ENCODE measurements around the gene BPGM. TPM values are rescaled to one million over a fixed set of nuclear protein-coding genes. Genes with fewer than 3 reads are reported as not detected.

Gene BPGM
- total RNA-seq, 1 experiment from 2014 or later, result 10.0 TPM

DNA sequence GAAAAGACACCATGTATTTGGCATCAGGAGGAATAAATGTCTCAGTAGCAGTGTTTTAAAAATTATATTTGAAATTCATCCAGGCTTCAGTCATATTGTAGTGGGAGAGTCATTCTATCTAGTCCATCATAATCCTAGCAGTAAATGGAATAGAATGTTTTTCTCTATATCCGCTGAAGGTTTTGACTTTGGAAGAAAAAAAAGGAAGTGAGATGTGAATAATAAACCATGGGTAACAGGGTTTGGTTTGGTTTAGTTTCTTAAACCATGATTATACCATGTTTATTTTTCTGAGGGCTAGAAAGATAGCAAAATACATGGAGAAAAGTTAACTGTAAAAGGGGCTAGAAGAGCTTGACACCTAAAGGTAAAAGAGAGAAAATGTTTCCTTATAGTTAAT lies 16.4 kb upstream of the BPGM start:
- no peaks in the 10 kb centered on the region for H3K4me1 ChIP-seq (ENCODE audit: control insufficient read depth in 1 of 2, insufficient read depth in 2 of 2, low read length in 2 of 2)
- DNase-seq (ENCODE audit: low read depth, low spot score) (no peak), ATAC-seq (no peak)
- ChIA-PET CTCF (interaction anchor here (1.0 to 1.2 kb wide), 2 partner anchors 9 to 198 kb away, joined by 3 read pairs; no protein-coding TSS in a partner anchor), RAD21 (ENCODE audit: low non-redundant PET in 1 of 2, low total read pairs in 2 of 2, uncharacterized antibody in 2 of 2, unreplicated experiment in 2 of 2) (no interaction called here), POLR2A (interaction anchor here (1.0 kb wide), 1 partner anchor 16 kb away, joined by 4 read pairs; no protein-coding TSS in a partner anchor)
- H3K79me2 ChIP-seq (ENCODE audit: insufficient read depth, low read length), result no peaks in the 10 kb centered on the region
- H3K4me2 ChIP-seq (ENCODE audit: low read length), result no peak overlapping the region
- no peak overlapping the region for H3K4me3 ChIP-seq (replicated peaks in 1 of 2; ENCODE audit: low read depth in 1 of 2, low read length in 2 of 2)
- H4K20me1 ChIP-seq (ENCODE audit: insufficient read depth), result no peaks in the 10 kb centered on the region
- no peaks in the 10 kb centered on the region for H3K9me2 ChIP-seq (ENCODE audit: insufficient read depth)
- no peak overlapping the region for H2AFZ ChIP-seq (ENCODE audit: low read depth, low read length, poor library complexity, severe bottlenecking)
- no peak overlapping the region for H3K9ac ChIP-seq (ENCODE audit: low read length)
- no peak overlapping the region for H3K27ac ChIP-seq (ENCODE audit: low read depth, low read length)
- no peaks in the 10 kb centered on the region for H3K36me3 ChIP-seq (ENCODE audit: control insufficient read depth in 1 of 2, insufficient read depth in 2 of 2, low read length in 2 of 2)
- TF ChIP-seq, protein P1, sequence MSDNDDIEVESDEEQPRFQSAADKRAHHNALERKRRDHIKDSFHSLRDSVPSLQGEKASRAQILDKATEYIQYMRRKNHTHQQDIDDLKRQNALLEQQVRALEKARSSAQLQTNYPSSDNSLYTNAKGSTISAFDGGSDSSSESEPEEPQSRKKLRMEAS (IDR thresholded peaks at IDR 0.05), result no peak
- TF ChIP-seq CEBPB (IDR thresholded peaks at IDR 0.05; ENCODE audit: low read depth) (no peak), JUND (IDR thresholded peaks at IDR 0.05) (no peak), RAD21 (IDR thresholded peaks at IDR 0.05; ENCODE audit: low read depth) (no peak), ZNF274 (IDR thresholded peaks at IDR 0.05; ENCODE audit: low read depth, low read length) (no peak), ZFX (IDR thresholded peaks at IDR 0.05) (no peak)
- TF ChIP-seq, protein P2, sequence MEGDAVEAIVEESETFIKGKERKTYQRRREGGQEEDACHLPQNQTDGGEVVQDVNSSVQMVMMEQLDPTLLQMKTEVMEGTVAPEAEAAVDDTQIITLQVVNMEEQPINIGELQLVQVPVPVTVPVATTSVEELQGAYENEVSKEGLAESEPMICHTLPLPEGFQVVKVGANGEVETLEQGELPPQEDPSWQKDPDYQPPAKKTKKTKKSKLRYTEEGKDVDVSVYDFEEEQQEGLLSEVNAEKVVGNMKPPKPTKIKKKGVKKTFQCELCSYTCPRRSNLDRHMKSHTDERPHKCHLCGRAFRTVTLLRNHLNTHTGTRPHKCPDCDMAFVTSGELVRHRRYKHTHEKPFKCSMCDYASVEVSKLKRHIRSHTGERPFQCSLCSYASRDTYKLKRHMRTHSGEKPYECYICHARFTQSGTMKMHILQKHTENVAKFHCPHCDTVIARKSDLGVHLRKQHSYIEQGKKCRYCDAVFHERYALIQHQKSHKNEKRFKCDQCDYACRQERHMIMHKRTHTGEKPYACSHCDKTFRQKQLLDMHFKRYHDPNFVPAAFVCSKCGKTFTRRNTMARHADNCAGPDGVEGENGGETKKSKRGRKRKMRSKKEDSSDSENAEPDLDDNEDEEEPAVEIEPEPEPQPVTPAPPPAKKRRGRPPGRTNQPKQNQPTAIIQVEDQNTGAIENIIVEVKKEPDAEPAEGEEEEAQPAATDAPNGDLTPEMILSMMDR (IDR thresholded peaks at IDR 0.05 in 2 of 3, conservative IDR thresholded peaks at IDR 0.05 in 1 of 3; ENCODE audit: borderline replicate concordance in 1 of 3, insufficient read depth in 1 of 3, low read depth in 2 of 3, low read length in 2 of 3), result no peak
- no TSS peak for BruUV-seq (replicated peaks)
- intact Hi-C loops (cut with micrococcal nuclease), result no loop called here
- no peaks in the 10 kb centered on the region for H3K9me3 ChIP-seq (ENCODE audit: control insufficient read depth in 1 of 2, insufficient read depth in 1 of 2, low read depth in 1 of 2, low read length in 2 of 2)
- 0 out of 2 replicates have a peak, but pooled peaks cover 7% of the 10 kb centered on the region for H3K27me3 ChIP-seq (ENCODE audit: insufficient read depth, low read length)

DNA sequence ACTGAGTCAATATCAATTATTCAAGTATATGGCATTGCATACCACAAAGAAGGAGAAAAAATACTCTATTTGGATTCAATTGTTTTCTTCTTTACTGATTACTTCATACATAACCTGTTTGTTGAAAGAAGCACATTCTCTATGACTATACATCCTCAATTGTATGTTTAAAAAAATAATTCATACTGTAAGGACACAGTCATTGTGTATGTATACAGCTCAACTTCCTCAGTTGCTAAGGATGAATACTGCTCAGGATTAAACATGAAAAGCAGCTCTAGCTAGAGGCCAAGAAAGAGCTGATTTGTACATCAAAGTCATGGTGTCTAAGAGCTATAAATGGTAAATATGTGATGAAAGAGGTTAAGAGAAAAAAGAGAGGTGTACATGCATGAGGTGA lies 15.8 kb upstream of the BPGM start:
- no peaks in the 10 kb centered on the region for H3K79me2 ChIP-seq (ENCODE audit: insufficient read depth, low read length)
- intact Hi-C loops (cut with micrococcal nuclease), result no loop called here
- no peaks in the 10 kb centered on the region for H3K36me3 ChIP-seq (ENCODE audit: control insufficient read depth in 1 of 2, insufficient read depth in 2 of 2, low read length in 2 of 2)
- TF ChIP-seq CEBPB (IDR thresholded peaks at IDR 0.05; ENCODE audit: low read depth), result no peak
- no peak for TF ChIP-seq EZH2phosphoT487 (IDR thresholded peaks at IDR 0.05; ENCODE audit: borderline replicate concordance)
- no peak for TF ChIP-seq POLR2AphosphoS5 (IDR thresholded peaks at IDR 0.05; ENCODE audit: low read depth, low read length)
- TF ChIP-seq TCF7L2 (IDR thresholded peaks at IDR 0.05; ENCODE audit: borderline replicate concordance, extremely low read depth, insufficient read depth, insufficient read length), result no peak
- no peak for TF ChIP-seq JUND (IDR thresholded peaks at IDR 0.05)
- no peak for TF ChIP-seq SRF (IDR thresholded peaks at IDR 0.05; ENCODE audit: low read depth)
- TF ChIP-seq, protein P3, sequence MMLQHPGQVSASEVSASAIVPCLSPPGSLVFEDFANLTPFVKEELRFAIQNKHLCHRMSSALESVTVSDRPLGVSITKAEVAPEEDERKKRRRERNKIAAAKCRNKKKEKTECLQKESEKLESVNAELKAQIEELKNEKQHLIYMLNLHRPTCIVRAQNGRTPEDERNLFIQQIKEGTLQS (IDR thresholded peaks at IDR 0.05), result no peak
- no peak for TF ChIP-seq ELF1 (IDR thresholded peaks at IDR 0.05; ENCODE audit: borderline replicate concordance, low read depth)
- TF ChIP-seq RAD21 (IDR thresholded peaks at IDR 0.05; ENCODE audit: low read depth), result no peak
- no peak for TF ChIP-seq SIN3A (IDR thresholded peaks at IDR 0.05; ENCODE audit: low read depth)
- no TSS peak for BruUV-seq (replicated peaks)
- RAD21 ChIA-PET (ENCODE audit: low non-redundant PET in 1 of 2, low total read pairs in 2 of 2, uncharacterized antibody in 2 of 2, unreplicated experiment in 2 of 2), result no interaction called here
- H2AFZ ChIP-seq (ENCODE audit: low read depth, low read length, poor library complexity, severe bottlenecking), result no peak overlapping the region
- H3K9ac ChIP-seq (ENCODE audit: low read length), result no peak overlapping the region
- 0 out of 2 replicates have a peak, but pooled peaks cover 4% of the 10 kb centered on the region for H3K27me3 ChIP-seq (ENCODE audit: insufficient read depth, low read length)
- CTCF ChIA-PET, result interaction anchor here (1.2 to 3.0 kb wide), 3 partner anchors 10 to 71 kb away, joined by 3 to 17 read pairs (median 15); partner anchors contain the start of gene BPGM
- ATAC-seq (no peak), DNase-seq (ENCODE audit: low read depth, low spot score) (no peak)
- H3K4me2 ChIP-seq (ENCODE audit: low read length), result no peak overlapping the region
- POLR2A ChIA-PET, result interaction anchor here (1.0 kb wide), 1 partner anchor 15 kb away, joined by 4 read pairs; no protein-coding TSS in a partner anchor
- no peak overlapping the region for H3K27ac ChIP-seq (ENCODE audit: low read depth, low read length)
- no peak overlapping the region for H3K4me3 ChIP-seq (replicated peaks in 1 of 2; ENCODE audit: low read depth in 1 of 2, low read length in 2 of 2)
- H3K9me2 ChIP-seq (ENCODE audit: insufficient read depth), result no peaks in the 10 kb centered on the region
- no peaks in the 10 kb centered on the region for H3K9me3 ChIP-seq (ENCODE audit: control insufficient read depth in 1 of 2, insufficient read depth in 1 of 2, low read depth in 1 of 2, low read length in 2 of 2)
- no peaks in the 10 kb centered on the region for H4K20me1 ChIP-seq (ENCODE audit: insufficient read depth)
- no peaks in the 10 kb centered on the region for H3K4me1 ChIP-seq (ENCODE audit: control insufficient read depth in 1 of 2, insufficient read depth in 2 of 2, low read length in 2 of 2)

Data from HCT116 (cell line).